HTERT RPE-1 (cell line): Measurements from ENCODE around the gene FGB.
"Not testable (repeated sequence)": the region's sequence is repeated elsewhere in the genome, so short reads cannot be mapped to it uniquely, and the experiment has no call there.

ENCODE experiments used
- in situ Hi-C: fragments of 300-500 bp; cut with MboI; formaldehyde crosslinking; loops from 4 replicates; pipeline ENCODE4 v1.14.3; 2020; ENCODE audit warnings: low sequenced_read_pairs

FGB gene

DNA sequence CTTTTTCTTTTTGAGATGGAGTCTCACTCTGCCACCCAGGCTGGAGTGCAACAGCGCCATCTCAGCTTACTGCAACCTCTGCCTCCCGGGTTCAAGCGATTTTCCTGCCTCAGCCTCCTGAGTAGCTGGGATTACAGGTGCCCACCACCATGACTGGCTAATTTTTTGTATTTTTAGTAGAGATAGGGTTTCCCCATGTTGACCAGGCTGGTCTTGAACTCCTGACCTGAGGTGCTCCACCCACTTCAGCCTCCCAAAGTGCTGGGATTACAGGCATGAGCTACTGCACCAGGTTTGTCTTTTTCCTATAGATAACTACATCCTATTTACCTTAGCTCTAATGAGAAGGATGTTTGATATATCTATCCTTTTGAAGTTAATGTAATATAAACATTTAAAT lies 31.5 kb downstream of the FGB start:
- in situ Hi-C loops, result not testable (repeated sequence)

DNA sequence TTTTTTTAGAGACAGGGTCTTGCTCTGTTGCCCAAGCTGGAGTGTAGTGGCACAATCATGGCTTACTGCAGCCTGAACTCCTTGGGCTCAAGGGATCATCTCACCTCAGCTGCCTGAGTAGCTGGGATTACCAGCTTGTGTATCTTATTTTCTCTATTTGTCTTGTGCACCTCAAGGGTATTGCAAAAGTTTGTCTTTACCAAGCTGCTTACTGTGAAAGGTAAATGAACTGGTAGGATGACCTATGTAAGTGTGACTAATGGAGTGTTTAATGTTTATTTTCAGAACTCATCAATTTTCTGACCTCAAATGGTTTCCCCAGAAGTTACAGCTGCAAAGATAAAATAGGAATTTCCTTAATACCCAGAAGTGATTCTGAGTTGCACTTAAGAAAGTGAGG lies 33.0 kb downstream of the FGB start:
- in situ Hi-C loops, result no loop called here

DNA sequence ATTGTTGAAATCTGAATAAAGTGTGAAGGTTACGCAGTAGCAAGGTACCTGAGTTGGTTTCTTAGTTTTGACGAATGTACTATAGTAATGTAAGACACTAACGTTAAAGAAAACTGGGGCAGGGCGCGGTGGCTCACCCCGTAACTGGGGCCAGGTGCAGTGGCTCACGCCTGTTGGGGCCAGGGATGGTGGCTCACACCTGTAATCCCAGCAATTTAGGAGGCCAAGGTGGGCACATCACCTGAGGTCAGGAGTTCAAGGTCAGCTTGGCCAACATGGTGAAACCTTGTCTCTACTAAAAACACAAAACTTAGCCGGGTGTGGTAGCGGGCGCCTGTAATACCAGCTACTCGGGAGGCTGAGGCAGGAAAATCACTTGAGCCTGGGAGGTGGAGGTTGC lies 34.5 kb downstream of the FGB start:
- in situ Hi-C loops, result not testable (repeated sequence)

DNA sequence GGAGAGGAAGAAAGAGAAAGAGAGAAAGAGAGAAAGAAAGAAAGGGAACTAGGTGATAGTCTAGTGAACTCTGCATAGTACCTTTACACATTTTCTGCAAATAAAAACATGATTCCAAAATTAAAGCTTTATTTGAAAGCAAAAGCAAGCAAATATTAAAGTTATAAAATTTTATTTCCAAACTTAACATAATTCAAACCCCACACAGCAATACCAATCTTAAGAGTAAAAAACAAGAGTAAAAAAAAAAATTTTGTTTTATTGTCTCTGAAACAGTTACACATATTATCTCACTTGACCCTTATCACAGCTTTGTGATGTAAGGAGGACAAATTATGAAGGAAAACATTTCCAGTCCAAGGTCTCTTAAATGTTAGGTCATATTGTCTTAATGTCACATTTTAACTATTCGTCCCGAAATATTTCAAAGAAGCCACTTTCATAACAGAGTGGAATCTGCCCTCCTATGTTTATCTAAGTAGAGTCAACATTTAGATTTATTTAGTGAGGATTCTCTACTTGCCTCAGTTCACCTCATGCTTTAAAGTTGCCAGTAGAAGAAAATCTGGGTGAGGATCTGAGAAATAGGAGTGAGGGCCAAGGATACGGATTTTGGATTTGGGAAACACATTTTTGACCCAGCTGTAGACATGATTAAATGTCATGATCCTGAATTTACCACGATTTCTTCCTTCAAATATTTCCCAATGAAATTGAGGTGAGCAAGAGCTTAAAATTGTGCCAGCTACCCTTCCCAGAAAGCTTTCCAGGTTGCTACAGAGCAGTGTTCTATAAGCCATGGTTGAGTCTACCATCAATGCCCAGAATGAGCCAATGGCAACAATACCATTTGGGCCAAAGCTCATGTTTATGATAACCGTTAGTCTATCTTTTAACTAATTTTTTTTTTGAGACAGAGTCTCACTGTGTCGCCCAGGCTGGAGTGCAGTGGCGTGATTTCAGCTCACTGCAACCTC lies 35.3 kb downstream of the FGB start:
- in situ Hi-C loops, result no loop called here

DNA sequence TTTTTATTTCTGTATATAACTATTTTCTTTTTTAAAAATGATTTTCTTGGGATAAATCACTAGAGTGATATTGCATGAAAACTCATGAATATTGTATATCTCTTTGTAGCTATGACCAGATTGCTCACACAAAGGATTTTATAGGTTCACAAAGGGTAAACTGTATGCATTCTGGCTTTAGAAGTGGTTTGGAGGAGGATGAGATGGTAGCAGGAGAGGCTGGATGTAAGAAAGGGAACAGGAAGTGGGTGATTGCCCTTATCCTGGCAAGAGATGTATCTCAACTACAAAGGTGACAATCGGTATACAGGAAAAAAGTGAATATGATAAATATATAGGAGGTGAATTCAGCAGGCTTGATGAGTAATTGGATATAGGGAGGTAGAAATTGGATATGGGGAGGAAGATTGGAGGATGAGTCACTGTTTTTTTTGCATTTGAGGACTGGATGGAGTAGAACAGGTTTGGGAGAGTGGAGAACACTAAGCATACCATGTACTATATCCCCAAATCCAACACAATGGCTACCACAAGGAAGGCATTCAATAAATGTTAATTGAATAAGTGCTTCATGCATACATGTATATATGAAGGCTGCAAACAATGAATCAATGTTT lies 39.7 kb downstream of the FGB start:
- in situ Hi-C loops, result no loop called here

DNA sequence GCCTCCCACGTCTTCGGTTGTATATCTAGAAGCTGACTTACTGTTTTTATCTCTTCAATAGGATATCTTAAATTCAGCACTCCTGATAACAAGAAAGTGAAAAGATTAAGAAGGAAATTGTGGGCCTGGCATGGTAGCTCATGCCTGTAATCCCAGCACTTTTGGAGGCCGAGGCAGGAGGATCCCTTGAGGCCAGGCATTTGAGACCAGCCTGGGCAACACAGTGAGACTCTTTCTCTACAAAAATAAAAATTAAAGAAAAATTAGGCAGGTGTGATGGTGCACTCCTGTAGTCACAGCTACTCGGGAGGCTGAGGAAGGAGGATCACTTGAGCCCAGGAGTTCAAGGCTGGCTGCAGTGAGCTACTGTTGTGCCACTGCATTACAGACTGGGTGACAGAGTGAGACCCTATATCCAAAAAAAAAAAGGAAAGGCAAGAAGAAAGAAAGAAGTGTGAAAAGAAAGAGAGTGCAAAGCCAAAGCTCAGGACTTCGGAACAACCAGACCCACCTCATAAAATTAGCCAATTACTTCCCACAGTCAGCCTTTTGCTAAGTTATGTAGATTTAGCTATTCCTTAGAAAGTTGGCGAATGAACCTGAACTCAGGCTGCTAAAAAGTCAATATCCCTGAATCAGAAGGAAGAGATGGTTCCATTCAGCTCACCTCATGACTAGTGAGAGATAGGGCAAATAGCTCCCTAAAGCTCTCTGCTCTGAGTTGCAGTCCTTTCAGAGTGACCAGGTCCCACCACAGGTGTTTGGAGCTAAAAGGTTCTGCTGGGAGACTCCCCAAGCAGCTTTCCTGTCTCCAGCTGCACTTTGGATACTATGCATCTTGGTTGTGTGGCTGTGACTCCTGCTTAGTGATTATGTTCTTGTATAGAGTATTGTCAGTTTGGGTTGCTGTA lies 40.5 kb downstream of the FGB start:
- in situ Hi-C loops, result no loop called here

DNA sequence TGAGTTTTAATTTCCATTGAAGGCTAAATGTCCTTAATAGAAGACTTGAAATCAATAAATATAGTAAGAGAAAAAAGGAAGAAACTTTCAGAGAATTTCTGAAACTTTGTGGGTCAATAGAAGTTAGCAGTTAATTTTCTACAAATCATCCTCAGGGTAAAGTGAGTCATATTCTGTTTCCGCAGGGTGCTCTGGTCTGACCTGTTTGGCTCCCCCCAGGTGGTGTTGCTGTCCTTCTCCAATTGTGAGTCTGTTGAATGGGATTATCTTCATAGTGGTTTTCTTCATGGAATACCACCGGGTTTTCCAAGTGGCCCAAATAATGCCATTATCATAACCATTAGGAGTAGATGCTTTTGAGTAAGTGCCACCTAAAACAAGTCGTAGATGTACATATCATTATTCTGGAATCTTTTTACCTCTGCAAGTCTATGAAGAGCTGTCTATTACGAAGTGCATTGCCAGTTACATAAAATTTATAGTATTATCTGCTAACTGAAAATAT lies 41.9 kb downstream of the FGB start:
- in situ Hi-C loops, result no loop called here

DNA sequence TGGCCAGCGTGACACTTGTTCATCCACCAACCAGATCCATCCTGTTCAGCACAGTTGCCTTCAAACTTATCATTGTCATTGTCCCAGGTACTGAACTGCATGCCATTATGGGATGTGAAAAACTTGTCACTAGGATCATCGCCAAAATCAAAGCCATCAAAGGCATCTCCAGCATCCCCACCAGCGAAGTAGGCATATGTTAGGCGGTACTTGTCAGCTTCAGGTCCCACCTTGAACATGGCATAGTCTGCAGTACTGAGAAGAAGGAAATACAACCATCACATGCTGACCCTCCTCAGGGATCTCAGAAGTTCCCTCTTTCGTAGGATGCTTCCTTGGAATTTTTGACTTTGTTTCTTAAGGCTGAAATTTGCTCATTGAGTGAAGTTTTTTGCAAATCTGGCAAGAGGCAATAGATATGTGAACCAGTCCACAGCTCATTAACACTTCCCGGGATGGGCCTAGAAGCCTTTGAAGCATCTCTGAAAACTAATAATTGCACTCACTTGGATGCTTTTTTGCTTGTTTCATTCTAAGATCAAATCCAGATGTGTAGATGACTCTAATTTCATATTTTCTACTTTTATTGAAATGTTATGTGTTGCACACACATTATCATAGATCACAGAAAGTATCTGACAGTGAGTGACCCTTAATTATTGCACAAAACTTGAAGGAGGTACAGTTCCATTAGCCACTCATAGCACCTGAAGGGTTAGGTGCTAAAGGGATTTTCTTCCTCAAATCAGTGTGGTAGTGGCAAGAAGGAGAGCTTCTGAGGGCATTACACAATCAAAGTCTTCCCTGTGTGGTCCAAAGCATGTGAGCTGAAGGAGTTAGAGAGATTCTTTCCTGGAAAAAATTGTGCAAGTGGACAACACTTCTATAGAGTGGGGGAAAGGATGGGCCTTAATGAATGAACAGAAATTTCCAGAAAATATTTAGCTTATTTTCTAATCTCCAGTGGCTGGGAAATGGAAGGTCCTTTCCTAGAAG lies 44.2 kb downstream of the FGB start:
- in situ Hi-C loops, result no loop called here

DNA sequence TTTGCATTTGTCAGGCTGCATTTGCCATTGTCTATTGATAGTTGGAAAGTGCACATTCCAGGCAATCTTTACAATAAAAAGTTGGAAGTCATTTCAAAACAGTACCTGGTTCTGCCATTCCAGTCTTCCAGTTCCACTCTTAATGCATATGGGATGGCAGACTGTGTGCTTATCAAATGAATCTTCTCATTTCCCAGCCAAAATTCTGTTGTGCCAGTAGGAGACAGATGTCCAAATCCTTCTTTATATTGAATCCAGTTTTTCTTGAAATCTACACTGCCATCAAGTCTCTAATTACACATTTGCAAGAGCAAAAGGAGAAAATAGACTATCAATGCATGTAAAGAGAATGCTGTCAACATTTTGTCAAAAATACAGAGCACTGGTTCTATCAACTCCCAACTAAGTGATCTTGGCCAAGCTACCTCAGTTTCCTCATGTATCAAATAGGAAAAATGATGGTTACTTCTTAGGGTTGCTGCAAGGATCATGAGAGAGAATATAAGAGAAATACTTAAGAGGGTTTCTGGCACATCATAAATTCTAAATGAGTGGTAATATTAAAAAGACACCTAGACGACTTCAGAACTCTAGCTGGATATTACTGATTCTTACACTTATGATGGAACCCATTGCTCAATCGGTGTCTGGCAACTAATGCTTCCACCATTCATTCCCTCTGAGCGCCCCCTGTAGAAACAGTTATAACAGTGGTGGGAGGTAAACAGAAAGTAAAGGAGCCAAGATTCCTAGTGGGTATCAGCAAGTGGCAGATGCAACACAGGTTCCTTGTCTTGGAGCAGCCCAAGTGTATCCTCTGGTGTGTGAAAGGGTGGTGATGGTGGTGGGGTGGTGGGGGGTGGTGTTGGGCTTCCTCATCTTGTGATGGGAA lies 45.8 kb downstream of the FGB start:
- in situ Hi-C loops, result no loop called here

DNA sequence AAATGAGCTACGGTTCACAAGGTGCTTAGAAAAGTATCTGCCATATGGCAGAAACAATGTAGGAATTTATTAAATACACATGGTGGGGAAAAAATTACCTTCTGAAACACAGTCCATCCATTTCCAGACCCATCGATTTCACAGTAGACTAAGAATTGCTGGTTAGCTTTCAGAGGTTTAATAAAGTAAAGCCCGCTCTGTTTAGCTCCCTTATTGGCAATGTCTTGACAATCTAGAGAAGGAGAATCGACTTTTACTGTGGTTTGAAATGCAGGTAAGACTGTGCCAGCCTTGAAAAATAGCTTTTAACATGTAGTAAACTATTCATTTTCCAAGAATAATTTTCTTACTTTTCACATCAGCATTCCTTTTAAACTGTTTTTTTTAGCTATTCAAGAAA lies 46.7 kb downstream of the FGB start:
- in situ Hi-C loops, result no loop called here

DNA sequence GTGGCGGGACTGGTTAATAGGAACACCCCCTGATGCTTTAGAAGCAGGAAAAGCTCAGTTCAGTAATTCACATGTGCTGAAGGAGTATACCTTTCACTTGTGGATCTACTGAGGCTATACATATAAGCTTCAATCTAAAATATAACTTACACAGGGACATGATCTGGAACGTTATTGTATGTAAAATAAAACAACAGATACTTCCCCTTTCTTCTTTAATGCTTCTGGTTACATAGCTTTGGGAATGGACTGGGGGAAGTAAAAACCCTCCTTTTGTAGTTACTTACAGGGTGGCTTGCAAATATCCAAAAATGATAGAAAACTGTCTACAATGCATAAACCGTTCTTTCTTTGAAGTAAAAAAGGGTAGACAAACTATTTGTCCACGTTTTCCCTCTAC lies 47.8 kb downstream of the FGB start:
- in situ Hi-C loops, result no loop called here

DNA sequence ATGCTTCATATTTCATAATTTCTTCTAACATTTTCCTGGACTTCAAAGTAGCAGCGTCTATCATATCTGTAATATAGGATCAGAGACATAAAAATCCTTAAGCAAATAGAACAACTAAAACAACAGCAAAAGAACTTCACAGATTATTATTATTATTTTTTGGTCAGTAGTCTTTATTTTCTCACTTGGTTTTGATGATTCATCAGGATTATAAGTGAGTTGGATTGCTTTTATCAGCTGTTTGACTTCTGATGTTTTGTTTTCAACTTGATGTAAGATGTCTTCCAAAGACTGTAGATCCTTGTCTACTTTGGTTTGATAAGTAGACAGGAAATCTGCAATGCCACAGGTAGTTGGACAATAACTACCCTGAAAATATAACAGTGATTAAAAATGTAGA lies 49.0 kb downstream of the FGB start:
- in situ Hi-C loops, result no loop called here

DNA sequence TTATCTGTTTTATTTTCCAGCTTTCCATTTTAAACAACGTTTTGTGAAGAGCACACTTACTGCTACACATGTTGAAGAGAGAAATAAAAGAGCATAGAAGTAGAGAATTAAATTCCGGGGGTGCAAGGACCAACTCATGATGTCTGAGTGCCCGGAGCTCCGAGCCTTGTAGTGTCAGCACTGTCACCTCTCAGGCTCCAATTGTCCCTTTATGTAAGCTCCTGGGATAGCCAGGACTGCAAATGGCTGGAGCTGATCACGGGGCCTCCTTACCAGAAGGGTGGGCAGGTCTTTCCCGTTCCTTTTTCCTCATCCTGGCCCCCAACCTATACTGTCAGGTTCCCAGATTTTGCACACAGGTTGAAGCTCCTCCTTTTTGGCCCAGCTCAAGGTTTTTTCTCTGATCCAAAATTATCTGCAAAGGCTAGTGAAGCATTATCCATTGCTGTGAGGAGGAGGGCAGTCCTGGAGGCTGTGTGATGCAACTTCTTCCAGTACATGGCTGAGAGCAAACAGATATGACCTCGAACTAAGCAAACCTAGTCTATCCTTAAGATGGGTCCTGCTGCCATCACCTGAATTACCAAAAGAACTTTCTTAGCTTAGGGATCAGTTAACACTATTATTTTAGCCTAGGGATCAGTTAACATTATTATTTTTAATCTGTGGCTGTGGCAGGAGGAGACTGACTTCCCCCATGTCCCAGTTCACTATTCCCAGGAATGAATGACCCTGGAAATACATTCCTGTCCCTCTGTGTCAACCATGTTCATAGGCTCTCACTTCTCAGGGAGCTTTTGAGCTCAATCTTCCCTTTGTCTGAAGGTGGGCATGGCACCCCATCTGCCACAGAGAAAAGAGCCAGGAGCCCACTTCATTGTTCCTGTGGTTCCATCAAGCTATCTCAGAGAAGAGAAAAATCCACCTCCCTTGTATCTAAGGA lies 49.9 kb downstream of the FGB start, which contains the start of gene FGG:
FGG (minus strand) TSS at position 185 of the 943 bp plus-strand sequence; CDS start at position 138, 47 bp downstream.
- in situ Hi-C loops, result no loop called here

DNA sequence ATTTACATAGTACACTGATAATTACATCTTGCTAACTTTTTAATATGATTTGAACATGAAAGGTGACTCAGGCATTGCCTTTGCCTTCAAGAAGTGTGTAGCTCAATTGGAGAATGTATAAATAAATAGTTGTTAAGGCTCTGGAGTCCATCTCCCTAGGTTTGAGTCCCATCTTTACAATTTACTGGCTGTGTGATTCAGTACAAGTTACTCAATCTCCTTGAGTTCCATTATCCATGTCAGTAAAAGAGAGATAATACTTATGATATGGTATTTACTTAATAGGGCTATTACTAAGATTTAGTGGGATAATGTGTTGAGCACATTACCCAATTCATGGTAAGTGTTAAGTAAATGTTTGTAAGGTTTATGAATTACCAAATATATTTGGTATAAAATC lies 51.5 kb downstream of the FGB start:
- in situ Hi-C loops, result no loop called here

DNA sequence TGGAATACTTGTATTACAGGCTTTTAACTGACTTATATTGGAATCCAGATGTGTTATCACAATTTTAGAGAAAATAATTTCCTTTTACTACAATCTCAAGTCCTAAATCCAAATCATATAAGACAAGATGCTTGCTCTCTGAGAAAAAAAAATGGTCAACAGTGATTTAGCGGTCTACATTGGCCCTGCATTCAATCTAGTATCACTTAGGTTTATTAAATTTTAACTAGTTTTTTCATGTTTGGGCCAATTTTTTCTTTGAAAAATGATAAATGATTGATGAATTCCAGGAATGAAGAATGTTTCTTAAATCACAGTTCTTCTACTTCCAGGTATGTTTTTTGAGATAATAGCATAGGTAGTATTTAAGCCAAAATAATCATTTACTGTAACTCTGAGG lies 52.4 kb downstream of the FGB start:
- in situ Hi-C loops, result no loop called here

DNA sequence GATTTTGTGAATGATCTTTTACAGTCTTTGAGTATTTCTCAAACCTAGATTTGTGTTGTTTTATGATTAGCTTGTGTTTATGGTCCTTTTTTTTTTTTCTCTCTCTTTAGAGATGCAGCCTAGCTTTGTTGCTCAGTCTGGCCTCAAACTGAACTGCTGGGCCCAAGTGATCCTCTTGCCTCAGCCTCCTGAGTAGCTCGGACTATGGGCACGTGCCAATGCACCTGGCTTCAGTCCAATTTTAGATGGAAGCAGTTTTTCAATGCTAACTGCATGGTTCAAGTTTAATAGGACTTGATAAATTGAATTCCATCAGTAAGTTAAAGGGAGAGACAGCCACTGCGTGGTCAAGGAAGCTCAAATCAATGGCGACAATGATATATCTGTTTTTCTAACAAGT lies 53.5 kb downstream of the FGB start:
- in situ Hi-C loops, result no loop called here

DNA sequence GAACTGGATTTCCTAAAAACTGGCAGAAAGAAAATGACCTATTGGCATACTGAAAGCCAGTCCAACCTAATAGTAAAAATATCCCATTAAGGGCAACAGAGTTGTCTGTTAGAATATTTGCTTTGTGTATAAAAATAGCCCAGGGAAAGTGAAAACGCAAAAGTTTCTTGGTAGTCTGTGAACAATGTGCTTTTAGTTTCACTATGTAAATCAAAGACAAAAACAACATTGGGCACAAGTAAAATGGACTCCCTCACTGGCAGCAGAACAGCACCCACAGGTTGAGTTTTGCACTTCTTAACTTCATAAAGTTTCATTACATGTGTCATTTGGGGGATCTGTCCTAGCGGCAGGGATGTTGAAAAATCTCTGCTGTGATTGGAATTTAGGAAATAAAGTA lies 53.9 kb downstream of the FGB start:
- in situ Hi-C loops, result no loop called here

DNA sequence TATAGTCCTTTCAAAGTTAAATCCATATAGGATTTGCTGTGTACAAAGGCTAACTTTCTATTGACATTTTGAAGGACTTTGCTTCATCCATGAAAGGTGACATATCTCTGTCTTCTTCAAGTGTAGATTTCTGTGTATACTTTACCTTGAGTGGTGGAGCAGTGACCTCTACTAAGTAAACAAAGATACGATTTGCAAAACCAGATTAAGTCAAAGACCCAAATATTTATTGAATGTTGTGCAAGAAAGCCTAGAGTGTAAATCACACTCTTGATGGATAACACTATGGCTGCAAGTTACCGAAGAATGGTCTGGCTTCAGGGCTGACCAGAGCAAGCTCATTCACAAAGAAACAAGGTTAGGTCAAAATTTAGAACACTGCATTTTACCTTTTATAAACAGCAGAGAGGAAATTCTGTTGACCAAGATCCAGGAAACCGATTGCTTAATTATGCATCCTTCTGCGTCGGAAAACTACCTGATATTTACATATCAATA lies 55.1 kb downstream of the FGB start:
- in situ Hi-C loops, result no loop called here
